Left ventricle myocardium inferior (tissue), 1 donor: Measurements from ENCODE around the gene TENM3. TPM values are rescaled to one million over a fixed set of nuclear protein-coding genes. Genes with fewer than 3 reads are reported as not detected.

Experiments used
- DNase-seq: peaks from one replicate; pipeline ENCODE4 v3.0.0-alpha.2; 2020
- H3K27ac ChIP-seq: fragments of 200-600 bp; replicated peaks from 2 replicates; pipeline ENCODE4 v1.8.0; 2021
- H3K27me3 ChIP-seq: fragments of 200-600 bp; 2 replicates; pipeline ENCODE4 v1.8.0; 2021; ENCODE audit warnings: low read depth
- H3K36me3 ChIP-seq: fragments of 200-600 bp; 2 replicates; pipeline ENCODE4 v1.8.0; 2021
- H3K4me1 ChIP-seq: fragments of 200-600 bp; 2 replicates; pipeline ENCODE4 v1.8.0; 2021
- H3K4me3 ChIP-seq: fragments of 200-600 bp; 2 replicates; pipeline ENCODE4 v1.8.0; 2021; ENCODE audit warnings: mild to moderate bottlenecking, moderate library complexity
- H3K9me3 ChIP-seq: fragments of 200-600 bp; replicated peaks from 2 replicates; pipeline ENCODE4 v1.8.0; 2021
- intact Hi-C: fragments of 100-400 bp; cut with micrococcal nuclease; formaldehyde crosslinking; loops from one replicate; pipeline ENCODE4 v1.11.0; 2022
- total RNA-seq: library from RNA; stranded (reverse); fragmentation: NEBNext Ultra II Directional; extraction: Animal tissue kit (Norgen Biotek cat#: 25700); gene quantifications from one replicate; pipeline ENCODE4 v1.2.1, GENCODE V29; 2021
- TF ChIP-seq, protein P1 (sequence below): fragments of 200-600 bp; IDR thresholded peaks from 2 replicates; pipeline ENCODE4 v1.8.0; 2021; ENCODE audit warnings: antibody characterized with exemption, mild to moderate bottlenecking, borderline replicate concordance
- donor health status: DM: no; HTN: yes; CAD: no; lungs with severe emphysema.

The TENM3 gene
- total RNA-seq, 1 donor from 2014 or later: 1.5 TPM

DNA sequence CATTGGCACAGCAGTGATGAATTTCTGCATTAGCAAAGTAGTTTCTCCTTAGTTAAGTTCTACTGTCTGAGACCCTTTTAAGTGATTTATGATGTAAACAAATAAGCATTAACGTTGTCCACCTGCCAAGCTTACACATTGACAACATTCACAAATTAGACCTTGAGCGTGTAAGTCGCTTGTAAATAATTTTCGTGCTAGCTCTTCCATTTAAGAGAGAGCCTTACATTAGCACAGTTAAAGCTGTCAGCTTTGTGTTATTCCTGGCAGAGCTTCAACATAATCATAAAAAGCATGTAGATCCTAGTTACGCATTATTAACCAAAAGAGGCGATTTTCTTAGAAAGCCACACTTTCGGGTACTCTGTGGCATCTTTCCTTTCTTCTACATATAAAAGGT, 546.3 kb downstream of the TENM3 start:
- intact Hi-C loops: no loop called here
- Histone ChIP-seq H3K27ac (no peak overlapping the region), H3K27me3 (no peaks in the 10 kb centered on the region), H3K4me3 (no peak overlapping the region), H3K4me1 (no peaks in the 10 kb centered on the region), H3K9me3 (peaks cover 4% of the 10 kb centered on the region), H3K36me3 (no peaks in the 10 kb centered on the region)
- DNase-seq: no peak
- TF ChIP-seq, protein P1, sequence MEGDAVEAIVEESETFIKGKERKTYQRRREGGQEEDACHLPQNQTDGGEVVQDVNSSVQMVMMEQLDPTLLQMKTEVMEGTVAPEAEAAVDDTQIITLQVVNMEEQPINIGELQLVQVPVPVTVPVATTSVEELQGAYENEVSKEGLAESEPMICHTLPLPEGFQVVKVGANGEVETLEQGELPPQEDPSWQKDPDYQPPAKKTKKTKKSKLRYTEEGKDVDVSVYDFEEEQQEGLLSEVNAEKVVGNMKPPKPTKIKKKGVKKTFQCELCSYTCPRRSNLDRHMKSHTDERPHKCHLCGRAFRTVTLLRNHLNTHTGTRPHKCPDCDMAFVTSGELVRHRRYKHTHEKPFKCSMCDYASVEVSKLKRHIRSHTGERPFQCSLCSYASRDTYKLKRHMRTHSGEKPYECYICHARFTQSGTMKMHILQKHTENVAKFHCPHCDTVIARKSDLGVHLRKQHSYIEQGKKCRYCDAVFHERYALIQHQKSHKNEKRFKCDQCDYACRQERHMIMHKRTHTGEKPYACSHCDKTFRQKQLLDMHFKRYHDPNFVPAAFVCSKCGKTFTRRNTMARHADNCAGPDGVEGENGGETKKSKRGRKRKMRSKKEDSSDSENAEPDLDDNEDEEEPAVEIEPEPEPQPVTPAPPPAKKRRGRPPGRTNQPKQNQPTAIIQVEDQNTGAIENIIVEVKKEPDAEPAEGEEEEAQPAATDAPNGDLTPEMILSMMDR: no peak

DNA sequence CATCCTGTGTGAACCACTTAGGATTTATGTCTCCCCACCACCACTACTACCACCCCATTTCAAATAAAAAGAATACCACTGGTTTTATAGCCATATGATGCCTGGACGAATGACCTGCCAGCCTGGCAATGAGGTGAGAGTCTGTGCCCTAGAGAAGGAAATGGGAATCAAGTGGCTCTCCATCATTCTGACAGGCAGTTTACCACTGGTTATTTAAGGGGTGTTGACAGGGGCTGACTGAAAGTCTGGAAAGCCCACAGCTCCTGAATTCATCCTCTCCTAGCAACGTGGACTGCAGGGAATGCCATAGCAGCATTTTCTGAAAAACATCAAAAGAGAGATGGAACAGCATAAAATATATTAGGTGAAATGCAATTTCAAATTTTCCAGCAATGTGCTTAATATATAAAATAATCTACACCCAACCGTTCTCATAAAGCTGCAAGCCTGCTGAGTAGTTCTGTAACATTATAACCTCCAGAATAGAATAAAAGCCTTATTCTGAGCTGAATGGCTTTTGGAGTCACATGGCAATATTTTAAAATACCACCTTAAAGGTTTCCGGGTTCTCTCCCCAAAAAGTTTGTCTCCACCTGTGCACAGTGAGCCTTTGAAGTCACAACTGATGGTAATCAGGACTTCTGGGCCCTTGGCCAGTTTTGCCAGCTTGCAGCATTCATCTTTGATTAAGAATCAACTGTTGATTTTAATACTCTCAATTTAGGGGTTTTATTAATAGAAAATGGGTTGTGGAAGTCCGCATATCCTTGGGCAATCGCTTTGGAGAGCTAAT, 552.4 kb downstream of the TENM3 start:
- Histone ChIP-seq H3K9me3 (peaks cover 4% of the 10 kb centered on the region), H3K27me3 (no peaks in the 10 kb centered on the region), H3K36me3 (no peaks in the 10 kb centered on the region), H3K4me1 (no peaks in the 10 kb centered on the region), H3K4me3 (no peak overlapping the region), H3K27ac (no peak overlapping the region)
- intact Hi-C loops: no loop called here
- TF ChIP-seq, protein P1: no peak
- no peak for DNase-seq

GRCh38 chr4:182799515-182800215, 556.5 kb downstream of the TENM3 start:
- Histone ChIP-seq H3K4me3 (no peak overlapping the region), H3K36me3 (no peaks in the 10 kb centered on the region), H3K9me3 (no peaks in the 10 kb centered on the region), H3K27ac (no peak overlapping the region), H3K27me3 (peaks cover 7% of the 10 kb centered on the region), H3K4me1 (no peaks in the 10 kb centered on the region)
- TF ChIP-seq, protein P1: no peak
- intact Hi-C loops: loop anchor here (10.0 kb wide), 1 partner anchor 325 kb away; no protein-coding TSS in a partner anchor
- DNase-seq: no peak

DNA sequence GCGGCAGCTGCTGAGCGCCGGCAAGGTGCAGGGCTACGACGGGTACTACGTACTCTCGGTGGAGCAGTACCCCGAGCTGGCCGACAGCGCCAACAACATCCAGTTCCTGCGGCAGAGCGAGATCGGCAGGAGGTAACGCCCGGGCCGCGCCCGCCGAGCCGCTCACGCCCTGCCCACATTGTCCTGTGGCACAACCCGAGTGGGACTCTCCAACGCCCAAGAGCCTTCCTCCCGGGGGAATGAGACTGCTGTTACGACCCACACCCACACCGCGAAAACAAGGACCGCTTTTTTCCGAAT, 557.0 kb downstream of the TENM3 start:
- Histone ChIP-seq H3K36me3 (no peaks in the 10 kb centered on the region), H3K4me3 (no peak overlapping the region), H3K4me1 (no peaks in the 10 kb centered on the region), H3K27me3 (peaks cover 11% of the 10 kb centered on the region), H3K27ac (no peak overlapping the region), H3K9me3 (no peaks in the 10 kb centered on the region)
- DNase-seq: no peak
- TF ChIP-seq, protein P1: no peak
- intact Hi-C loops: loop anchor here (10.0 kb wide), 1 partner anchor 325 kb away; no protein-coding TSS in a partner anchor

- intact Hi-C loops: loop anchor here (10.0 kb wide), 1 partner anchor 327 kb away; no protein-coding TSS in a partner anchor
- Histone ChIP-seq H3K4me3 (no peak overlapping the region), H3K9me3 (no peaks in the 10 kb centered on the region), H3K36me3 (no peaks in the 10 kb centered on the region), H3K4me1 (peaks cover 5% of the 10 kb centered on the region), H3K27me3 (peaks cover 16% of the 10 kb centered on the region), H3K27ac (no peak overlapping the region)
- DNase-seq: no peak
- TF ChIP-seq, protein P1: no peak
Measured at GRCh38 chr4:182801636-182802035, 558.4 kb downstream of the TENM3 start.
